Measurements from ENCODE around the gene KCNQ1.

GRCh38 chr11:2818021-2818420, 373.2 kb downstream of the KCNQ1 start:
- TF ChIP-seq CTCF (IDR thresholded peaks at IDR 0.05; ENCODE audit: insufficient read depth, low read length, poor library complexity, severe bottlenecking) = no peak
- TF ChIP-seq EZH2phosphoT487 (conservative IDR thresholded peaks at IDR 0.05; ENCODE audit: low read length) = no peak
